Keratinocyte (primary cell): ENCODE results near the gene PARD3B. TPM values are rescaled to one million over a fixed set of nuclear protein-coding genes. Genes with fewer than 3 reads are reported as not detected.
A peak's percentile ranks its signal among the peaks of the same experiment; 100 is the strongest.

Experiments
- DNase-seq: peaks from one replicate; pipeline ENCODE4 v3.0.0-alpha.2; 2011; ENCODE audit warnings: low read depth, missing footprints, low spot score
- FAIRE-seq: peaks from 2 replicates; lab custom pipeline; 2011; peaks lifted over from hg19 to GRCh38; lab: Jason Lieb, UNC
- H2AFZ ChIP-seq: 2 replicates; pipeline ENCODE4 v1.6.0; 2012; ENCODE audit warnings: low read length, control low read depth, inconsistent platforms; ENCODE audit not compliant: control insufficient read depth
- H3K27ac ChIP-seq: 2 replicates; pipeline ENCODE4 v1.5.1; 2011; ENCODE audit warnings: low read length; ENCODE audit not compliant: control insufficient read depth, insufficient read depth
- H3K27me3 ChIP-seq: 3 replicates; pipeline ENCODE4 v1.6.0; 2011; ENCODE audit warnings: low read length; ENCODE audit not compliant: control insufficient read depth, insufficient read depth; ENCODE audit errors: extremely low read depth
- H3K36me3 ChIP-seq, 2 experiments: 2 replicates in 1 of 2; 3 replicates in 1 of 2; pipeline ENCODE4 v1.5.1; 2011; ENCODE audit warnings: low read length in 2 of 2, mild to moderate bottlenecking in 1 of 2; ENCODE audit not compliant: control insufficient read depth in 2 of 2, insufficient read depth in 2 of 2; ENCODE audit errors: extremely low read depth in 1 of 2
- H3K4me1 ChIP-seq: 3 replicates; pipeline ENCODE4 v1.5.1; 2011; ENCODE audit warnings: low read length; ENCODE audit not compliant: control insufficient read depth, insufficient read depth; ENCODE audit errors: extremely low read depth
- H3K4me2 ChIP-seq: 3 replicates; pipeline ENCODE4 v1.6.0; 2011; ENCODE audit warnings: low read depth, low read length; ENCODE audit not compliant: control insufficient read depth, insufficient read depth; ENCODE audit errors: extremely low read depth
- H3K4me3 ChIP-seq, 3 experiments: fragments of 200-600 bp in 1 of 3; sonication (generic) in 1 of 3; 2 replicates in 2 of 3; 3 replicates in 1 of 3; pipeline ENCODE4 v1.5.1; 2011 to 2016; ENCODE audit warnings: low read length in 3 of 3, mild to moderate bottlenecking in 3 of 3, control low read depth in 2 of 3, inconsistent platforms in 1 of 3, low read depth in 1 of 3, mixed read lengths in 1 of 3, mixed run types in 1 of 3, moderate library complexity in 1 of 3; ENCODE audit not compliant: control insufficient read depth in 2 of 3, insufficient read depth in 2 of 3; ENCODE audit errors: extremely low read depth in 1 of 3
- H3K79me2 ChIP-seq: 2 replicates; pipeline ENCODE4 v1.6.0; 2012; ENCODE audit warnings: low read length; ENCODE audit not compliant: control insufficient read depth, insufficient read depth
- H3K9ac ChIP-seq: 3 replicates; pipeline ENCODE4 v1.6.0; 2011; ENCODE audit warnings: low read length; ENCODE audit not compliant: control insufficient read depth, insufficient read depth; ENCODE audit errors: extremely low read depth
- H3K9me1 ChIP-seq: 3 replicates; pipeline ENCODE4 v1.6.0; 2011; ENCODE audit warnings: low read length; ENCODE audit not compliant: control insufficient read depth, insufficient read depth; ENCODE audit errors: extremely low read depth
- H3K9me3 ChIP-seq: 2 replicates; pipeline ENCODE4 v1.5.1; 2012; ENCODE audit warnings: low read depth, low read length; ENCODE audit not compliant: control insufficient read depth
- H4K20me1 ChIP-seq: 3 replicates; pipeline ENCODE4 v1.6.0; 2011; ENCODE audit warnings: low read length; ENCODE audit not compliant: control insufficient read depth, insufficient read depth; ENCODE audit errors: extremely low read depth
- EZH2 ChIP-seq: IDR thresholded peaks from one replicate; pipeline ENCODE4 v1.6.1; 2012; ENCODE audit warnings: inconsistent platforms, mild to moderate bottlenecking, low read length, moderate library complexity
- dilution Hi-C: fragments of 300-500 bp; cut with MboI; formaldehyde crosslinking; loops from one replicate; pipeline ENCODE4 v1.7.0; 2020; ENCODE audit warnings: low sequenced_read_pairs; ENCODE audit not compliant: extremely low pct_ligation_motif_present
- polyA plus RNA-seq, 5 experiments: library from polyadenylated mRNA; depleted of rRNA in 3 of 5; stranded (reverse) in 3 of 5; stranded (forward) in 1 of 5; unstranded in 1 of 5; fragments of >200 nt; gene quantifications; 1 replicate in 1 of 5; 2 replicates in 3 of 5; 3 replicates in 1 of 5; pipeline versions ENCODE4 v1.2.1 to v1.2.3, GENCODE V29; 2011 to 2012; ENCODE audit warnings: missing spikeins in 2 of 5, low read depth in 1 of 5, low replicate concordance in 1 of 5
- TF ChIP-seq, protein P1 (sequence below), 3 experiments: IDR thresholded peaks in 1 of 3; conservative IDR thresholded peaks in 1 of 3; optimal IDR thresholded peaks in 1 of 3; 2 replicates in 2 of 3; 3 replicates in 1 of 3; pipeline versions ENCODE3 to v1.5.1; 2011; ENCODE audit warnings: low read length in 3 of 3, mild to moderate bottlenecking in 3 of 3, moderate library complexity in 2 of 3, control low read depth in 1 of 3, inconsistent platforms in 1 of 3; ENCODE audit not compliant: insufficient read depth in 2 of 3; ENCODE audit errors: extremely low read depth in 1 of 3

PARD3B gene
- polyA plus RNA-seq, 1 donor (not counting 4 experiments of a cell fraction or from before 2014, with no cell fraction given), result 1.2 TPM

DNA sequence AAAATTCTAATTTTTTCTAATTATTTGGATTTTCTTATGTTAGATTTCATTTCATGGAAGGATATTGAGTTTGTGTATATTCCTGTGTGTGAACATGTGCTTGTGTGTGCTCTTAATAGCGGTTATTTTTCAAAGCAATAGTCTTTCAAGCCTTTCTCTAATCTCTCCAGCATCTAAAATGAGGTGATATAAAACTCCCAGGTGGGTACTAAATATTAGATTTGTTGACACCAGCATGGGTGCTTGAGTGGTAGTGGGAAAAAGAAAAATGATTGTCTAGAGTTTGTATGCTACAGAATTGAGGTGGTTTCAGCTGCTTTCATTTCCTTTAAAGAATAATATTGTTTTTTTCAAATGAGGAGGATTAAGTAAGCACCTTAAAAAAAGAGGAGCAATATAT, 296.8 kb downstream of the PARD3B start:
- DNase-seq, result no peak
- no peak overlapping the region for H3K9ac ChIP-seq

DNA sequence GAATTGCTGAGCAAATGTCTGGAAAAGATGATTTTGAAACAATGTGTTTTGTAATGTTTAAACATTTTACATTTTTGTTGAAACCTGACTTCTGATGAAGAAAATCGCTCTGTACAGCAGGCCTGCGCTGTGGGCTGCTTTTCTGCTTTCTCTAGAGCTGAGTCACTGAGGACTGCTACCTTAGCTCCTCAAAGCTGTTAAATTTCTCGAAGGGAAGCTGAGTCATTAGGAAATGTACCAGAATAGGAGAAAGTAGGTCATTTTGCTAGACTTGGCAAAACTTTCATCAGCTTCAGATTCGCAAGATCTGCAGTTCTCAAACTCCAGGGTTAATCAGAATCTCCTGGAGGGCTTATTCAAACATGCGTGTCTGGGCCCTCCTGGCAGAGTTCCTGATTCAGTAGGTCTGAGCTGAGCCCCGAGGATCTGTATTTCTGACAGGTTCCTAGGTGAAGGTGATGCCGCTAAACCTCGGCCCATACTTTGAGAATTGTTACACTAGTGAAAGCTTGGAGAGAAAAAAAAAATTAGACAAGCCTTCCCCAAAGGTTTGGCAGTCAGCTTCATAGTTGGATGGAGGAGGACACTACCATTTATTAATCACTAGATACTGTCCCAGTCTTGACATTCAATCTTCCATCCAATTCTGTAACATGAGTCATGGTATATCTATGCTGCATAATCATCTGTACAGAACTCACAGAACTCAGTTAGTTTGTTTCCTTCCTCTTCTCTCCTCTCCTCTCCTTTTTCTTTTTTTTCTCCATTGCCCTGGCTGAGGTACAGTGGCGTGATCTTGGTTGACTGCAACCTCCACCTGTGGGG, 297.6 kb downstream of the PARD3B start:
- no peak for TF ChIP-seq EZH2
- TF ChIP-seq, protein P1, sequence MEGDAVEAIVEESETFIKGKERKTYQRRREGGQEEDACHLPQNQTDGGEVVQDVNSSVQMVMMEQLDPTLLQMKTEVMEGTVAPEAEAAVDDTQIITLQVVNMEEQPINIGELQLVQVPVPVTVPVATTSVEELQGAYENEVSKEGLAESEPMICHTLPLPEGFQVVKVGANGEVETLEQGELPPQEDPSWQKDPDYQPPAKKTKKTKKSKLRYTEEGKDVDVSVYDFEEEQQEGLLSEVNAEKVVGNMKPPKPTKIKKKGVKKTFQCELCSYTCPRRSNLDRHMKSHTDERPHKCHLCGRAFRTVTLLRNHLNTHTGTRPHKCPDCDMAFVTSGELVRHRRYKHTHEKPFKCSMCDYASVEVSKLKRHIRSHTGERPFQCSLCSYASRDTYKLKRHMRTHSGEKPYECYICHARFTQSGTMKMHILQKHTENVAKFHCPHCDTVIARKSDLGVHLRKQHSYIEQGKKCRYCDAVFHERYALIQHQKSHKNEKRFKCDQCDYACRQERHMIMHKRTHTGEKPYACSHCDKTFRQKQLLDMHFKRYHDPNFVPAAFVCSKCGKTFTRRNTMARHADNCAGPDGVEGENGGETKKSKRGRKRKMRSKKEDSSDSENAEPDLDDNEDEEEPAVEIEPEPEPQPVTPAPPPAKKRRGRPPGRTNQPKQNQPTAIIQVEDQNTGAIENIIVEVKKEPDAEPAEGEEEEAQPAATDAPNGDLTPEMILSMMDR (optimal IDR thresholded peaks at IDR 0.05 in 1 of 3, IDR thresholded peaks at IDR 0.05 in 1 of 3, conservative IDR thresholded peaks at IDR 0.05 in 1 of 3; ENCODE audit: extremely low read depth in 1 of 3, insufficient read depth in 2 of 3, low read length in 3 of 3), result no peak
- Histone ChIP-seq H3K27me3 (no peaks in the 10 kb centered on the region), H4K20me1 (no peaks in the 10 kb centered on the region), H3K4me3 (peak overlapping the region in 2 of 3 experiments; percentile 29 to 55), H3K4me2 (peak overlapping the region; percentile 77), H3K9me1 (no peaks in the 10 kb centered on the region), H3K27ac (peak overlapping the region; percentile 71), H3K36me3 (no peaks in the 10 kb centered on the region), H3K9me3 (no peaks in the 10 kb centered on the region), H2AFZ (peak overlapping the region; percentile 8), H3K79me2 (no peaks in the 10 kb centered on the region), H3K9ac (peak overlapping the region; percentile 11), H3K4me1 (peaks cover 23% of the 10 kb centered on the region)
- dilution Hi-C loops, result no loop called here
- FAIRE-seq (peak; percentile 93), DNase-seq (no peak)

More for the DNA sequence above, 296.8 kb downstream of the PARD3B start:
- H3K9me3 ChIP-seq, result no peaks in the 10 kb centered on the region
- no peaks in the 10 kb centered on the region for H3K79me2 ChIP-seq
- H3K4me1 ChIP-seq, result peaks cover 20% of the 10 kb centered on the region
- no peak overlapping the region for H3K4me3 ChIP-seq
- H2AFZ ChIP-seq, result no peak overlapping the region
- TF ChIP-seq, protein P1 (optimal IDR thresholded peaks at IDR 0.05 in 1 of 3, IDR thresholded peaks at IDR 0.05 in 1 of 3, conservative IDR thresholded peaks at IDR 0.05 in 1 of 3; ENCODE audit: extremely low read depth in 1 of 3, insufficient read depth in 2 of 3, low read length in 3 of 3), result no peak
- H3K4me2 ChIP-seq, result peak overlapping the region; percentile 77
- no peaks in the 10 kb centered on the region for H3K27me3 ChIP-seq
- peak overlapping the region; percentile 71 for H3K27ac ChIP-seq
- dilution Hi-C loops, result no loop called here
- FAIRE-seq, result no peak
- H3K36me3 ChIP-seq, result no peaks in the 10 kb centered on the region
- no peaks in the 10 kb centered on the region for H4K20me1 ChIP-seq
- no peaks in the 10 kb centered on the region for H3K9me1 ChIP-seq
